GM12873 (cell line): ENCODE results near the gene SLC24A3.

Experiments
- CTCF ChIP-seq: IDR thresholded peaks from 2 replicates; pipeline ENCODE4 v1.5.1; 2012; ENCODE audit warnings: low read depth, mild to moderate bottlenecking, moderate library complexity, low read length, control low read depth; ENCODE audit not compliant: insufficient read depth; ENCODE audit errors: missing control alignments

Gene SLC24A3

GRCh38 chr20:19207541-19207940, 4.9 kb upstream of the SLC24A3 start:
- TF ChIP-seq CTCF, result no peak

- TF ChIP-seq CTCF, result no peak
These were observed 1.9 kb upstream of the SLC24A3 start for GRCh38 chr20:19210391-19211155.

GRCh38 chr20:19211252-19211651, 1.2 kb upstream of the SLC24A3 start:
- TF ChIP-seq CTCF, result no peak

GRCh38 chr20:19211661-19212468, 577 bp upstream of the SLC24A3 start:
- no peak for TF ChIP-seq CTCF

- TF ChIP-seq CTCF, result peak; percentile 23
These were observed 520 bp downstream of the SLC24A3 start for GRCh38 chr20:19212821-19213502.

- no peak for TF ChIP-seq CTCF
These were observed 1.6 kb downstream of the SLC24A3 start for GRCh38 chr20:19213946-19214490.

GRCh38 chr20:19218411-19218810, 6.0 kb downstream of the SLC24A3 start:
- no peak for TF ChIP-seq CTCF
